ENCODE results near the gene SOD2.
"Not testable (repeated sequence)": the region's sequence is repeated elsewhere in the genome, so short reads cannot be mapped to it uniquely, and the experiment has no call there.

SOD2 gene

DNA sequence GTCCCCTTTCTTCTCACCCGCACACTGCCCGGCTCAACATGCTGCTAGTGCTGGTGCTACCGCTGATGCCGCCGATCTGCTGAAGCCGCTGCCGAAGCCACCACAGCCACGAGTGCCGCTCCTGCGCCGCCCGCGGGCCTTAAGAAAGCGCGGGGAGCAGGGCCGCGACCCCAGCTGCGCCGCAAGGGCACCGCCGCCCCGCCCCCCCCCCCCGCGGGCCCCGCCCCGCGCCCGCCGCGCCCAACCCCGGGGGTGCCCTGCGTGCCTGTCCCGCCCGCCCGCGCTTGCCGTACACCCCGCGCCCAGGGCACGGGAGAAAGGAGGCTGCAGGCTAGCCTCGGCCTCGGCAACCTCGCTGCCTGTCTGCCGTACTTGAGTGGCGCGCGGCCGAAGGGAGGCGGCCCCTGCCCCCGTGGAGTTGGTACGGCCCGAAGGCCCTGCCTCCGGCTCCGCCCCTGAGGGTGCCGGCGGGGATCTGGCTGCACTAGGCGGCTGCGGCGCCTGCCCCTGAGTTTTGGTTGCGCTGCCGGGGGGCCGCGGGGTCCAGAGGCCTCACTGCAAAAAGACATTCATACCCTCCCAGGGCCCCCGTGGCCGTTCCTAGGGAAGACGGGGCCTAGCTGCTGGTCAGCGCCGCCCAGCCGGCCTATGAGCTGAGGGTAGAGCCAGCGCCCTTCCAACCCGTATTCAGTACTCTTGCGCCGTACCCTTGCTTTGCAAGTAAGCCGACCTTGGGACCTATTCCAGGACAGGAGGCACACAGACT is at the start of gene SOD2:
SOD2 (minus strand) TSS at position 114 of the 766 bp plus-strand sequence; CDS start at position 40, 74 bp downstream.
- peak; percentile 95 for DNase-seq

DNA sequence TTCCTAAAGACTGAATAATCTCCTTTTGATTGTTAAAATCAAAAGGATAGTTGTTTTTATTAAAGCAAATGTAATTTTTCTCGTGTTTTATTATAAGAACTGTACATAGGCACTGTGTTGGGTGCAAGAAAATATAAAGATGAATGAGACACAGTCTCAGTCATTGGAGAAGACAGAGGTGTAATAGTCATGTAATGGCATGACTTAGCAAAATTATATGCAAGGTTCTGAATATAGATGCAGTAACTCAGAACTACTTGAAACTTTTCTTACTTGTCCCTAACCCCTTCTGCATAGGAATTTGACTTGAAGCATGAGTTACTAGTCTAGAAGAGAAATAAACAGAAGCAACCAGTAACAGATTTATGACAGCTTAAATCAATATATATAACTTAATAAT is 49.1 kb upstream of the SOD2 start:
- DNase-seq, result no peak

DNA sequence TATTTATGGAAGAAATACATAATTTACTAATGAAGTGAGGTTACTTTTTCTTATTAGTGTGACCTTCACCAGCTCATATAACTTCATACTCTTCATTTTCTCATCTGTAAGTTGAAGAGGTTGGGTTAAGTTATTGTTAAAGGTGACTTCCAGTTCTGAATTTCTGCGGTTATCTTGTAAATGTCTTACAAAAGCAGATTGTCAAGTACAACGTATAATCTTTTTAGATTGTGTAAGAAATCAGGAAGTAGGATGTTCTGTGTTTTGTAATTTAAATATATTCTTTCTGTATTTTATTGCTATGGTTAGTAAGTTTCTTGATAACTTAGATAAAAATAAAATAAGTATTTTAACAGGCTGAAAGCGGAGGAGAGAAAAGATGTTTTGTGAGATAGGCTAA is 46.3 kb upstream of the SOD2 start:
- no peak for DNase-seq

DNA sequence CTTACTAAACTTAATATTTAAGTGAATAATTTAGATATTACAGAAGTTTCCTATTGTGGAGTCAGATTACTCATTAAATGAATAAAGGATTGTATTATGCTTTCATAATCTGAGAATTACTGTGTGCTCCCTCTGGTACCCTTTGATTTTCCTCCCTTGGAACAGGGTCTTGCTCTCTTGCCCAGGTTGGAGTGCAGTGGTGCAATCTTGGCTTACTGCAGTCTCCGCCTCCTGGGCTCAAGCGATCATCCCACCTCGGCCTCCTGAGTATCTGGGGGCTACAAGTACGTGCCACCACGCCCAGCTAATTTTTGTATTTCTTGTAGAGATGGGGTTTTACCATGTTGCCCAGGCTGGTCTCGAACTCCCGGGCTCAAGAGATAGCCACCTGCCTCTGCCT is 43.9 kb upstream of the SOD2 start:
- DNase-seq, result no peak

DNA sequence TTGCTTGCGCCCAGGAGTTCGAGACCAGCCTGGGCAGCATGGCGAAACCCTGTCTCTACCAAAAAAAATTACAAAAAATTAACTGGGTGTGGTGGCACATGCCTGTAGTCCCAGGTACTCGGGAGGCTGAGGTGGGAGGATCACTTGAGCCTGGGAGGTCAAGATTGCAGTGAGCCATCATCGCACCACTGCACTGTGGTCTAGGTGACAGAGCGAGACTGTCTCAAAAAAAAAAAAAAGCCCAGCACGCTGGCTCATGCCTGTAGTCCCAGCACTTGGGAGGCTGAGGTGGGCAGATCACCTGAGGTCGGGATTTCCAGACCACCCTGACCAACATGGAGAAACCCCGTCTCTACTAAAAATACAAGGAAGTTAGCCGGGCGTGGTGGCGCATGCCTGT is 40.4 kb upstream of the SOD2 start:
- not testable (repeated sequence) for DNase-seq

DNA sequence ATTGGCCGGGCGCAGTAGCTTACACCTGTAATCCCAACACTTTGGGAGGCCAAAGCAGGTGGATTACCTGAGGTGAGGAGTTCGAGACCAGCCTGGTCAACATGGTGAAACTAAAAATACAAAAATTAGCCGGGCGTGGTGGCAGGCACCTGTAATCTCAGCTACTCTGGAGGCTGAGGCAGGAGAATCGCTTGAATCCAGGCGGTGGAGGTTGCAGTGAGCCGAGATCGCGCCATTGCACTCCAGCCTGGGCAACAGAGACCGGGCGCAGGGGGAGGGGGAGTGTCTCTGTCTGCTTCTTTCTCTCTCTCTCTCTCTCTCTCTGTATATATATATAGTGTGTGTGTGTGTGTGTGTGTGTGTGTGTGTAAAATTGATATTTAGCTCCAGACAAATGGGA is 39.5 kb upstream of the SOD2 start:
- not testable (repeated sequence) for DNase-seq

DNA sequence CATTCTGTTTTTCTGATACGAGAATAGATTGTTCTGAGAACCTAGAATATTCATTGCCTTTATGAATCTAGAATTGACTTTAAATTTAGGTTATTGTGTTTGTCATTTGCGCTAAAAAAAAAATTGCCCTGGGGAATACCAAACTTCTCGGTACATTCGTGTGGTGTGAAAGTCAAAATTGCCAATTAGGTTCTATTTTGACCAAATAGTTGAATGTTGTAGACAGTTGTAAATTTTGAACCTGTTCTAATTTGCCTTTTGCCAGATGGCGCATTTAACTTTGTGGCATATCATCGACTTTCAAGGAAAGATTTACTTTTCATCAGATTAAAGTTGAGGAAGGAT is 37.3 kb upstream of the SOD2 start:
- DNase-seq, result no peak

DNA sequence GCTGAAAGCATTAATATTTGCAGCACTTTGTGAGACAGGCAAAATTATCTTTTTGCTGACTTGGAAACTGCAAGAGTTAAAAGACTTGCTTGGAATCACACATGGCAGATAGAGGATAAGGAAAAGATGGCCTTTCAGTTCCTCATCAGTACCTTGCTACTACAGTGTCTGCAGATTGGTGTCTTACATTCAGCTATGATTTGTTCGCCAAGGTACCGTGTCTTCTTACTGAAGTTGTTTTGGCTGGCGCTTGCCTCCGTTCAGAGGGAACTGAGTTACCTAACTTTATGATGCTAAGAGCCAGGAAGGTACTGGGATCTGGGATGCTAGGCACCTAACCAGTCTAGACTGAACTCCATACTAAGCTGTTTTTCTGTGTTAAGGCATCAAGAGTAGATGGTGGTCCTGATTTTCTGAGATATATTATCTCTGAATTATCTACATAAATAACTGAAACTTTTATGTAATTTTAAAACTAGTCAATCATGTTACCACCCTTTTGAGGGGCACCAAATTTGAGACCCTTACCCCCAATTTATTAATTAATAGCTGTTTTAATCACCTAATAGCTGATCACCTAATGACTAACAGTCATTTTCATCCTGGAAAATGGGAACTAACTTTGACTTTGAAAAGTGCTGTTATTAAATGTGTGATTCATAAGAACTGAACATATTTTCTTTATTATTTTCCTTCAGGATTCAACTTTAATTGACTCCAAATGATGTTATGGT is 36.7 kb upstream of the SOD2 start:
- no peak for DNase-seq

DNA sequence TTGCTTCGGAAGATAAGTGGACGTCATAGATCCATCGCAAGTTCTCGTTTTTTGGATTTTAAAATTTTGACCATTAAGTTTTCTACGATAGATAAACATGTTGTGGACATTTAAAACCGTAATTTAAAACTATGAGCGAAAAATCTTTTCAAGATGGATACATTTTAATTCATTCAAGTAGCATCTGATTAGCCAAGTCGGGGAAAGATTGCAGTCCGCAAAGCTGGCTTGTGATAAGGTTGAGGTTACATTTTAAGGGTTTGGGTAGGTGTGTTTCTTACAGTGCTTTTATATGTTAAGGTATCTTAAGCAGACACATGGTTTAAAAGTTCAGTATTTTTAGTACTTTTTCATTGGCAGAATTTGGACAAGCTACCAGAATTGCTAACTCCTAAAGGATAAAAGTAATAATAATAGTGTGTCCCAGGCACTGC is 35.5 kb upstream of the SOD2 start:
- no peak for DNase-seq

DNA sequence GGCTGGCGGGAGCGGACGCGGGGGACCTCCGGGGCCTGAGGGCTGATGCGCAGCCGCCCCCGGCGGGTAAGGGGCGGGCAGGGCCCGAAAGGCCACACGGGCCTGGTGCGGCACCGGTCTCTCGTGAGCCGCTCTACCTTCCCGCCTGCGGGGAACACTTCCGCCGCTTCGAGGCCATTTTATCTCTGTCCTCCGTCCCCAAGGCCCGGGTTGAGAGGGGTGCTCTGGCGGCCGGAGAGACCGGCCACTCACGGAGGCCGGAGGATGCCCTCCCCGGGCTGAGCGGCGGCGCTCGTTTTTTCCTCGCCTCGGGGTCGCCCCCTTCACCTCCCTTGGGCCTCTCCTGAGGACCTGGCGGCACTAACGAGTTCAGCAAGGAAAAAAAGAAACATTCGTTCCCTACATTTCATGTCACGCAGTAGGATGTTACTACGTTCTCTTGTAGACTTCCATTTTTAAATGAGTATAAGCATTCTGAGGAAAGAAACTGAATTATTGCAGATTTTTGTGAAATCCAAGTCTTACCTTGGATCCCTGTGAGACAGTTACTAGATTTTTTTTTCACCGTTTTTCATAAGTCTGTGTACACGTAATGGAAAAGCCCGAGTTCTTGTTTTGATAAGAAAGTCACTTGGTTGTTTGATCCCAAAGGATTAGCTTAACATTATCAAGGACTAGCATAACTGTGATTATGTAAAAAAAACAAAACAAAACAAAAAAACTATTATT is 34.8 kb upstream of the SOD2 start:
- peak; percentile 70 for DNase-seq

DNA sequence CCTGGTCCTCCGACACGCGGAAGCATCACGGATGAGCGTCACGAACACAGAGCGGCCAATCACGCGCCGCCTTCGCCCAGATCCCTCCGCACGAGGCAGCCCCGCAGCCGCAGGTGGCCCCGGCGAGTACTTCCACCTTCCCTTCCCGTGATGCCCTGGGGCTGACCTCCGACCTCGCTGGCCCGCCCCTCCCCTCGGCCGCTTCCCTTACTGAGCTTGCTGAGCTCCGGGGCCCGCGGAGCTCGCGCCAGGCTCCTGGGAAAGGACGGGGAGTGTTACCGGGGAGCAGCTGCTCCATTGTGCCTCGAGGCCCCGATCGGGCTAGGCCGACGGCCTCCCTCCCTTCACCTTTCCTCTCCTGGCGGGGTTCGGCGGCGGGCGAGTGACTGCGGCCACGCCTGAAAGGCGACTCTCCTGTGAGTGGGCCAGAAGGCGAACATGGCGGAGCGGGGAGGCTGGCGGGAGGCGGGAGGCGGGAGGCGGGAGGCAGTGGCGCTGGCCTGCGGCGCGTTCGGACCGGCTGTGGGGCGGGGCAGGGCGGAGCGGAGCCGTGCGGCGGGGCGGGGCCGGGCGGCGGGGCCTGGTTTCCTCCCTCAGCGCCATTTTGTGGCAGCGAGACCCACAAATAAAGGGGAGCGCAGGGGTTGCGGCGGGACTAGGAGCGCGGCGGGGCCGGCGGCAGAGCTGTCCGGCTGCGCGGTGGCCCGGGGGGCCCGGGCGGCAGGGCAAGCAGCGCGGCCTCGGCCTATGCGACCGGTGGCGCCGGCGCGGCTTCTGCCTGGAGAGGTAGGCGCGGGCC is 34.1 kb upstream of the SOD2 start, which contains the start of gene WTAP:
WTAP (plus strand) TSS at position 589 of the 799 bp plus-strand sequence. CDS start 8,760 bp downstream, outside the sequence.
- DNase-seq, result peak; percentile 98

DNA sequence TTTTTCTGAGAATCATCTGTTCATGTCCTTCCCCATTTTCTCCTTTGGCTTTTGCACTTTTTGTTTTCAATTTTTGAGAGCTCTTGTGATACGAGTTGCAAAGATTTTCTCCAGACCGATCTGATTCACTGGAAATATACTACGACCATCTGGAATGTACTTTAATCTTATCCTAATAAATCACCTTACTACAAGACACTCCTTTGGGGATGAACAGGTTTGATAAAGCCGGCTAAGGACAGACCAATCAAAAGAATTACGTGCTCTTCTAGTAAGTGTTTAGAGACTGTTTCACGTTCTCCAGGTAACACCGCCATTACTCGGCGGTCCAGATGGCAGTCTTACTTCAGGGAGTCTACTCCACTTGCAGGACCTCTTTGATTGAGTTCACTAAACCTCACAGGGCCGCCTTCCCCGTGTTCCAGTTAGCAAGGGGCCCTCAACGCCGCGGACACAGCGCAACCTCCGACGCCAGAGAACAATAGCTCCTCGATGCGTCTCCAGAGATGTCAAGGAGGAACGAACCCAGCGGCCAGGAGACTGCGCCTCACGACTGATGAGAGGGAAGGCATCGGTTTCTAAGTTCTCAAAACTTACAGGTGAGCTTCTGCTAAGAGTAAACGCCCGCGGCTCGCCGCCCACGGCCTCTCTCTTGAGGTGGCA is 33.3 kb upstream of the SOD2 start:
- DNase-seq, result peak; percentile 89

DNA sequence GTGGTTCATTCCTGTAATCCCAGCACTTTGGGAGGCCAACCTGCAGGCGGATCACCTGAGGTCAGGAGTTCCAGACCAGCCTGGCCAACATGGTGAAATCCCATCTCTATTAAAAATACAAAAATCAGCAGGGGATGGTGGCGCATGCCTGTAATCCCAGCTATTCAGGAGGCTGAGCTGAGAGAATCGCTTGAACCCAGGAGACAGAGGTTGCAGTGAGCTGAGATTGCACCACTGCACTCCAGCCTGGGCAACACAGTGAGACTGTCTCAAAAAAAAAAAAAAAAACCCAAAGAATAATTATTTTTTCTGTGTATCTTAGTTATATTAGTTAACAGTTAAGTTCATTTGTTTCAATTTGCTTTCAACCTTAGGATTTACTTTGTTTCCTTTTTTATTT is 32.2 kb upstream of the SOD2 start:
- DNase-seq, result not testable (repeated sequence)

DNA sequence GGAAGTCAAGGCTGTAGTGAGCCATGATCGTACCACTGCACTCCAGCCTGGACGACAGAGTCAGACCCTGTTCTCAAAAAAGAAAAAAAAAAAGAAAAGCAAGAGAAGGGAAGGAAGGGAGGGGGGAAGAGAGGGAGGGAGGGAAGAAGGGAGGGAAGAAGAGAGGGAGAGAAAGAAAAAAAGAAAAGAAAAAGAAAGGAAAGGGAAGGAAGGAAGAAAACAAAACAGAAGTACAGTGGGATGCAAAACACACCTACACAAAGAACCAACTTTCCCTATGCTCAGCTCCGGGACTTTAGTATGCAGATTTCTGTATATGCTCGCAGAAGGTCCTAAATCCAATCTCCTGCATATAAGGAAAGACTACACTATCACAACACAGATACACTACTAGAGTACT is 31.7 kb upstream of the SOD2 start:
- DNase-seq, result no peak

DNA sequence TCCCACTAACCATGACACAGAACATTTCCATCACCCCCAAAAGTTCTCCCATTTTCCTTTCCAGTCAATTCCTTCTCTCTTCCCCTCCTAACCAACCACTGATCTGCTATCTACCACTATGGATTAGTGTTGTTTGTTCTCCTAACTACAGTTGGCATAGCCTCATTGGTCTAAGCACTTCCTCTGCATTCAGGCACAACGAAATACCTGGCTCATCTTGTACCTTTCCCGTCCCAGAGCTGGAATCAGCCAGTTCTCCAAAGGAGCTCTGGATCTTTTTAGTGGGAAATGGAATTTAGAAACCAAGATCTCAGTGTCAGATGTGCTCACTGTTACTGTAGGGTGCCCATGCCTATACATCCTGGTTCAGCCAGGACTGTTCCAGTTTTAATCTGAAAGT is 30.2 kb upstream of the SOD2 start:
- DNase-seq, result no peak

DNA sequence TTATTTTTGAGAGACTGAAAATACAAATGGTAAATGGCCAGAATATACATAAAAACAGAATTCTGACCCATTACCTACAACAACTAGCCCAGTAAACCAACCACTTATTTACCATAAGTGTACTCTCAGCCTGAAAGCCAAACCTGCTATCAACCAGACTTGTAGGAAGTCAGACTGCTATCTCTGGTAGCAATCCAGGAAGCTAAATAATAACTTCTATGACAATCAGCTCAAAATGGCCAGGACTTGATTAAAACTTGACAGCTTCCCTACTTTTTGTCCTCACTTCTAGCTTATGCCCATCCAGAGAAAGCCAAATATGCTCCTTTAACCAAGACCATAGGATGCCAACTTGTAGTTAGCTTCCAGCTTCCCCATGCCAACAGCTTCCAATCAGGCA is 29.6 kb upstream of the SOD2 start:
- DNase-seq, result no peak

DNA sequence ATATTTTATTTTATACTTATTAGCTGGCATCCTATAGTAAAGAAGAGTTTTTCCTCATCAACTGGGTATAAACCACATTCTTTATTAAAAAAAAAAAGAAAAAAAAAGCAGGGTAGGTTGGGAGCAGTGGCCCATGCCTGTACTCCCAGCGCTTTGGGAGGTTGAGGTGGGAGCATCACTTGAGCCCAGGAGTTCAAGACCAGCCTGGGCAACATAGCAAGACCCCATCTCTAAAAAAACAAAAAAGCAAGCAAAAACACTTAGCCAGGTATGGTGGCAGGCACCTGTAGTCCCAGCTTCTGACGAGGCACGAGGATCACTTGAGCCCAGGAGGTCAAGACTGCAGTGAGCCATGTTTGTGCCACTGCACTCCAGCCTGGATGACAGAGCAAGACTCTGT is 28.9 kb upstream of the SOD2 start:
- DNase-seq, result not testable (repeated sequence)

DNA sequence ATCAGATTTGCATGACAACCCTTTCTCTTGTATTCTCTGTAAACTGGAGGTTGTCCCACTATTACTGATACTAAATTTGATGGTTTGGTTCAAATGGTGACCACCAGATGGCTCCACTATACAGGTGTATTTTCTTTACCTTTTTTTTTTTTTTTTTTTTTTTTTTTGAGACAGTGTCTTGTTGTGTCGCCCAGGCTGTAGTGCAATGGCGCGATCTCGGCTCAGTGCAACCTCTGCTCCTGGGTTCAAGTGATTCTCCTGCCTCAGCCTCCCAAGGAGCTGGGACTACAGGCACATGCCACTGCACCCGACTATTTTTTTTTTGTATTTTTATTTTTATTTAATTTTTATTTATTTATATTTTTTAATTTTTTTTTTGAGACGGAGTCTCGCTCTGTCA is 27.7 kb upstream of the SOD2 start:
- peak; percentile 81 for DNase-seq

DNA sequence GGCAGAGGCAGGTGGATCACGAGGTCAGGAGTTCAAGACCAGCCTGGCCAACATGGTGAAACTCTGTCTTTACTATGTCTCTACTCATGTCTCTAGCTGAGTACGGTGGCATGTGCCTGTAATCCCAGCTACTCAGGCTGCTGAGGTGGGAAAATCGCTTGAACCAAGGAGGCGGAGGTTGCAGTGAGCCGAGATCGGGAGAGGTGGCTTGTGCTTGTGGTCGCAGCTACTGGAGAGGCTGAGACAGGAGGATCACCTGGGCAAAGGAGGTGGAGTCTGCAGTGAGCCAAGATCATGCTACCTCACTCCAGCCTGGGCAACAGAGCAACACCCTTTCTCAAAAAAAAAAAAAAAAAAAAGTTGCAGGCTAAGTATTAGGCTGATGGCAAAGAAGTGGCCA is 26.2 kb upstream of the SOD2 start:
- DNase-seq, result no peak

DNA sequence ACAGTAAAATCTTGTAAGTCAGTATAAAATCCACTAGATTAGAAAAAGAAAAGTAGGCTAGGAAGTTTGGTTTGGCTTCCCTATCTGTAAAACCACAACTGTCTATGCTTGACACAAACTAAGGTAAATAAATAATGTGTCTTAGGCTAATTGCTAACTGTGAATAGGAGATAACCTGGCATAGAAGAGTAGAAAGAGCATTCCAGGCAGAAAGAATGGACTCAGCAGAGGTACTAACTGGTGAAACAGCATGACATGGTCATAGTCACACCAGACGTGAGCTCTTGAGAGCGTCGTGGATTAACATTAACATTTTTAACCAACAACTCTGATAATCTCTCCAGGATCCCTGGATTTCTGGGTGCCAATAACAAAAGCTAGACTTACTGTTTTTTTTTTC is 25.6 kb upstream of the SOD2 start:
- no peak for DNase-seq

DNA sequence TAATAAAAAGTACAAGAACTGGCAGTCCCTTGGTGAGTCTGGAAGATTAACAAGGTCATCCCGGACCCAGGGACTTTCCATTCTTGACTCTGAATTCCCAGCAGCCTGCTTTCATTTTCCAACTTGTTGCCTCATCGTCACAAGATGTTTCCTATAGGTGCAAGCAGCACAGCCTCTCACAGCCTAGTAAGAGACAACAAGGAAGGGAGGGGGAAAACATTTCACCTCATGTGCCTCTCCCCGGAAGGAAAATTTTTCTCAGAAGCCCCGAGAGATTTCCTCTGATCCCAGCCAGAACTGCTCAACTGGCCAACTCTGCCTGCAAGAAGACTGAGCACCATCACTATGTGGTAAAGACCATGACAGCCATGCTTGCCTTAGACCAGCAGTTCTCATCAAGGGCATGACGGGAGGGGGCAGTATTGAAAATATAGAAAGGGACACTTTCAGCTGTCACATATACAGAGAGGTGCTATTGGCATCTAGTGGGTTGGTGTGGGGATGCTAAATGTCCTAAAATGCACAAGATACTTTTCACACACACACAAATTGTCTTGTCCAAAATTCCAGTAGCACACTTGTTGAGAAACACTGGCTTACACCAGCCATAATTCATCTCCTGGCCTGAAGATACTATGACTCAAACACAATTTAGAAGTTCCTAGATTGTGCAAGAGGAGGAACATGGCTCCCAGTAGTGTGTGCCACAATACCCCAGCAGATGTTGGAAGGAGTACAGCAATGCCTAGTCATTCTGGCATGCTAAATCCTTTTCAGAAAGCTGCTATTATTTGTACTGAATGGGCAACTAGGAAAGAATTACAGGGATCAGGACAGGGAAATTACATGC is 23.4 kb upstream of the SOD2 start:
- DNase-seq, result no peak
